Uterus (tissue), 4 donors: ENCODE results near the gene CCDC148. TPM values are rescaled to one million over a fixed set of nuclear protein-coding genes. Genes with fewer than 3 reads are reported as not detected.

Source experiments
- DNase-seq, 2 donors: peaks; one replicate each; pipeline ENCODE4 v3.0.0-alpha.2; 2019 to 2020
- H3K27ac ChIP-seq, 2 donors: fragments of 200-600 bp; sonication (generic); 1 replicate in 1 of 2; 2 replicates in 1 of 2; pipeline ENCODE4 v1.5.1; 2016 to 2018
- H3K27me3 ChIP-seq, 2 donors: fragments of 200-600 bp; sonication (generic); one replicate each; pipeline ENCODE4 v1.5.1; 2018 to 2019; ENCODE audit warnings: control low read depth in 1 of 2
- H3K36me3 ChIP-seq, 2 donors: fragments of 200-600 bp; sonication (generic); one replicate each; pipeline ENCODE4 v1.5.1; 2019; ENCODE audit warnings: control low read depth in 1 of 2
- H3K4me1 ChIP-seq, 2 donors: fragments of 200-600 bp; sonication (generic); one replicate each; pipeline ENCODE4 v1.5.1; 2018 to 2019; ENCODE audit warnings: control low read depth in 1 of 2
- H3K4me3 ChIP-seq, 2 donors: fragments of 200-600 bp; sonication (generic); 1 replicate in 1 of 2; 2 replicates in 1 of 2; pipeline ENCODE4 v1.5.1; 2018 to 2019; ENCODE audit warnings: mild to moderate bottlenecking in 1 of 2
- H3K9me3 ChIP-seq, 2 donors: fragments of 200-600 bp; sonication (generic); one replicate each; pipeline ENCODE4 v1.5.1; 2019; ENCODE audit warnings: control low read depth in 1 of 2
- POLR2A ChIP-seq, 2 donors: fragments of 450-650 bp; IDR thresholded peaks; one replicate each; pipeline ENCODE4 v1.6.1; 2016; ENCODE audit warnings: antibody characterized with exemption in 2 of 2, mild to moderate bottlenecking in 1 of 2, moderate library complexity in 1 of 2
- intact Hi-C: fragments of 100-400 bp; cut with DNase I; formaldehyde crosslinking; loops from one replicate; pipeline ENCODE4 v1.15.1; 2023; ENCODE audit warnings: low total_unique reads
- total RNA-seq, 4 donors: library from RNA; depleted of rRNA in 3 of 4; stranded (reverse); fragments of >200 nt in 3 of 4; gene quantifications; one replicate each; pipeline versions ENCODE4 v1.1.0 to v1.2.4, GENCODE V29; 2014 to 2023
- TF ChIP-seq, protein P1 (sequence below), 4 experiments: fragments of 200-600 bp in 2 of 4; fragments of 450-650 bp in 2 of 4; sonication (generic) in 2 of 4; IDR thresholded peaks; one replicate each; pipeline ENCODE4 v1.5.1; 2016 to 2019; ENCODE audit warnings: antibody characterized with exemption in 4 of 4, mild to moderate bottlenecking in 2 of 4, moderate library complexity in 1 of 4
- donor health status: DM: yes; HTN: yes; CAD: no.

CCDC148 gene
- total RNA-seq, 4 donors from 2014 or later, result 0.77 to 9.7 (median 3.0) TPM; not detected in 1

DNA sequence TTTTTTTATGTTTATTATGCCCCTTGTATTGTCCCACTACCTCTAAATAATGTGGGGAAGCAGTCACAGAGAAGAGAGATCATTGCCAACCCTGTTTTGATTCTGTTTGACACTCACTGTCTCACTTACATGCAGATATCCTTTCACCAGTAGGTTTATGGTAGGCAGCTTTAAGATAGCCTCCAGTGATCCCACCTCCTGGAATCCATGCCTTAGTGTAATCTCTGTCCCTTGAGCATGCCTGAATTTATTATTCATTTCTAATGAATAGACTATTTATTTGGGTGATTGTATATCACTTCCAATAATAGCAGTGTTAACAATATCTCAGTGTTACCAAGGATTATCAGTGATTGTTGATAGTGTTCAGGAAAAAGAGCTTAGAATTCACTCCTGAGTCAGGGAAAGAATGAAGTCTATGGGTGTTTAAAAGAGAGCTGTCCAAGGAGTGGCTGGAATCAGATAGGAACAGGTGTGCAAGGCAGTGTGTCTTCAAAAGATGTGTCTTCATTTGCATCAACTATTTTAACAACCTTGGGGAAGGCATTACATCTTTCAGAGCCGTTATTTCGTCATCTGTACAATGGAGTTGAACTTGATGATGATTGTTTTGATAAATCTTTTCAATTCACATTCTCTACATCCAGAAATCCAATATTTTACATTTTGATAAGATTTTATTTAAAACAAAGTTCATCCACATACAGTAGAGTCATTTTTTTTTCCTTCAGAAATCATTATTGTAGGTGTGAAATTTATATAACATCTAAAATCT lies 32.1 kb upstream of the CCDC148 start:
- H3K27me3 ChIP-seq, result no peaks in the 10 kb centered on the region
- intact Hi-C loops, result no loop called here
- no peak overlapping the region for H3K27ac ChIP-seq
- no peaks in the 10 kb centered on the region for H3K9me3 ChIP-seq
- H3K36me3 ChIP-seq, result no peaks in the 10 kb centered on the region
- H3K4me3 ChIP-seq, result no peak overlapping the region
- H3K4me1 ChIP-seq, result no peaks in the 10 kb centered on the region
- DNase-seq, result no peak
- TF ChIP-seq, protein P1, sequence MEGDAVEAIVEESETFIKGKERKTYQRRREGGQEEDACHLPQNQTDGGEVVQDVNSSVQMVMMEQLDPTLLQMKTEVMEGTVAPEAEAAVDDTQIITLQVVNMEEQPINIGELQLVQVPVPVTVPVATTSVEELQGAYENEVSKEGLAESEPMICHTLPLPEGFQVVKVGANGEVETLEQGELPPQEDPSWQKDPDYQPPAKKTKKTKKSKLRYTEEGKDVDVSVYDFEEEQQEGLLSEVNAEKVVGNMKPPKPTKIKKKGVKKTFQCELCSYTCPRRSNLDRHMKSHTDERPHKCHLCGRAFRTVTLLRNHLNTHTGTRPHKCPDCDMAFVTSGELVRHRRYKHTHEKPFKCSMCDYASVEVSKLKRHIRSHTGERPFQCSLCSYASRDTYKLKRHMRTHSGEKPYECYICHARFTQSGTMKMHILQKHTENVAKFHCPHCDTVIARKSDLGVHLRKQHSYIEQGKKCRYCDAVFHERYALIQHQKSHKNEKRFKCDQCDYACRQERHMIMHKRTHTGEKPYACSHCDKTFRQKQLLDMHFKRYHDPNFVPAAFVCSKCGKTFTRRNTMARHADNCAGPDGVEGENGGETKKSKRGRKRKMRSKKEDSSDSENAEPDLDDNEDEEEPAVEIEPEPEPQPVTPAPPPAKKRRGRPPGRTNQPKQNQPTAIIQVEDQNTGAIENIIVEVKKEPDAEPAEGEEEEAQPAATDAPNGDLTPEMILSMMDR (IDR thresholded peaks at IDR 0.05), result no peak
- no peak for TF ChIP-seq POLR2A (IDR thresholded peaks at IDR 0.05)

DNA sequence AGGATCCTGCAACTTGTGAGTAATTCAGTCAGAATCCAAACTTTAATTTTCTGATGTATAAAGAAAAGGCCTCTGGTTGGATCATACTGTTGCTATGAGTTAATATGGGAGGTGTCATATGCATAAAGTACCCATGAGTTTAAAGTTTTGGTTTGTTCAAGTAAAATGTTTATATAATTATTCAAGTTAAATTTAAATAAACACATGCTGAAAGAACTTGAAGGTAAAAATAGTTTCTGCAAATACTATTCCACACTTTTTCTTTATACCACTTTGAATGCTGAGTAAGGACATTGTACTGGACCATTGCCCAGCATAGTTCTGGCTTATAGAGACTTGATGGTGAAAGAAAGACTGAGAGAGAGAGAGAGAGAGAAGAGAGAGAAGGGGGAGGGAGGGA lies 30.9 kb upstream of the CCDC148 start:
- DNase-seq, result no peak
- no peaks in the 10 kb centered on the region for H3K27me3 ChIP-seq
- no peaks in the 10 kb centered on the region for H3K36me3 ChIP-seq
- no peaks in the 10 kb centered on the region for H3K9me3 ChIP-seq
- no peak overlapping the region for H3K27ac ChIP-seq
- TF ChIP-seq, protein P1 (IDR thresholded peaks at IDR 0.05), result no peak
- TF ChIP-seq POLR2A (IDR thresholded peaks at IDR 0.05), result no peak
- no peak overlapping the region for H3K4me3 ChIP-seq
- H3K4me1 ChIP-seq, result no peaks in the 10 kb centered on the region
- intact Hi-C loops, result no loop called here

- Histone ChIP-seq H3K4me3 (no peak overlapping the region), H3K27ac (no peak overlapping the region), H3K9me3 (no peaks in the 10 kb centered on the region), H3K27me3 (no peaks in the 10 kb centered on the region), H3K36me3 (no peaks in the 10 kb centered on the region), H3K4me1 (no peaks in the 10 kb centered on the region)
- intact Hi-C loops, result no loop called here
- DNase-seq, result no peak
- no peak for TF ChIP-seq POLR2A (IDR thresholded peaks at IDR 0.05)
- TF ChIP-seq, protein P1 (IDR thresholded peaks at IDR 0.05), result no peak
Measured at GRCh38 chr2:158486970-158487325, 30.4 kb upstream of the CCDC148 start.

- intact Hi-C loops, result no loop called here
- DNase-seq, result no peak
- H3K27ac ChIP-seq, result no peak overlapping the region
- no peak for TF ChIP-seq POLR2A (IDR thresholded peaks at IDR 0.05)
- TF ChIP-seq, protein P1 (IDR thresholded peaks at IDR 0.05), result no peak
- H3K36me3 ChIP-seq, result no peaks in the 10 kb centered on the region
- no peaks in the 10 kb centered on the region for H3K9me3 ChIP-seq
- H3K27me3 ChIP-seq, result no peaks in the 10 kb centered on the region
- H3K4me3 ChIP-seq, result no peak overlapping the region
- H3K4me1 ChIP-seq, result no peaks in the 10 kb centered on the region
Measured at GRCh38 chr2:158486150-158486969, 29.8 kb upstream of the CCDC148 start.
